PC-3 (cell line): Measurements from ENCODE around the gene CRADD.

Source experiments
- EZH2 ChIP-seq: fragments of 300-600 bp; sonication (generic); IDR thresholded peaks from one replicate; pipeline ENCODE4 v1.6.1; 2017; ENCODE audit warnings: antibody characterized with exemption, mild to moderate bottlenecking, low read length; ENCODE audit not compliant: unreplicated experiment
- TF ChIP-seq, protein P1 (sequence below): fragments of 300-600 bp; sonication (generic); conservative IDR thresholded peaks from 2 replicates; pipeline ENCODE4 v1.5.1; 2017; ENCODE audit warnings: antibody characterized with exemption, low read depth, mild to moderate bottlenecking, low read length

DNA sequence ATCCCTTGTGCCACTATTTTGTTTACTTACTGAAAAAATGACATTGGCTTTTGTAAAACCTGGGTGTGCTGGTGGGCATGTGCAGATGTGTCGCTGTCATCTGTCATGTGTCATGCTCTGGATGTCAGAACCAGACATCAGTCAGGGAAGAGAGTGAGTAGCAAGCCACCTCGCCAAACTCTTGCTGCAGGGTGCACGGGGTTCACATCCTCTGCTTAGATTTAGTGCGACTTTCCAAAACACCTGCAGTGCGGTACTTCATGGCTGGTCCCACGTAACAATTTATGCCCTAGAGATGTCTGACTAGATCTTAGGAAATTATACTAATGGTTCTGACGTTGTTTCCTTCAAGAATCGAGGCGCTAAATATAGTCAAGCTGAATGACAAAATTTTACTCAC lies 106.7 kb downstream of the CRADD start:
- TF ChIP-seq, protein P1, sequence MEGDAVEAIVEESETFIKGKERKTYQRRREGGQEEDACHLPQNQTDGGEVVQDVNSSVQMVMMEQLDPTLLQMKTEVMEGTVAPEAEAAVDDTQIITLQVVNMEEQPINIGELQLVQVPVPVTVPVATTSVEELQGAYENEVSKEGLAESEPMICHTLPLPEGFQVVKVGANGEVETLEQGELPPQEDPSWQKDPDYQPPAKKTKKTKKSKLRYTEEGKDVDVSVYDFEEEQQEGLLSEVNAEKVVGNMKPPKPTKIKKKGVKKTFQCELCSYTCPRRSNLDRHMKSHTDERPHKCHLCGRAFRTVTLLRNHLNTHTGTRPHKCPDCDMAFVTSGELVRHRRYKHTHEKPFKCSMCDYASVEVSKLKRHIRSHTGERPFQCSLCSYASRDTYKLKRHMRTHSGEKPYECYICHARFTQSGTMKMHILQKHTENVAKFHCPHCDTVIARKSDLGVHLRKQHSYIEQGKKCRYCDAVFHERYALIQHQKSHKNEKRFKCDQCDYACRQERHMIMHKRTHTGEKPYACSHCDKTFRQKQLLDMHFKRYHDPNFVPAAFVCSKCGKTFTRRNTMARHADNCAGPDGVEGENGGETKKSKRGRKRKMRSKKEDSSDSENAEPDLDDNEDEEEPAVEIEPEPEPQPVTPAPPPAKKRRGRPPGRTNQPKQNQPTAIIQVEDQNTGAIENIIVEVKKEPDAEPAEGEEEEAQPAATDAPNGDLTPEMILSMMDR = no peak
- no peak for TF ChIP-seq EZH2
